ENCODE measurements around the gene NATD1.
A peak's percentile ranks its signal among the peaks of the same experiment; 100 is the strongest.

NATD1 gene

DNA sequence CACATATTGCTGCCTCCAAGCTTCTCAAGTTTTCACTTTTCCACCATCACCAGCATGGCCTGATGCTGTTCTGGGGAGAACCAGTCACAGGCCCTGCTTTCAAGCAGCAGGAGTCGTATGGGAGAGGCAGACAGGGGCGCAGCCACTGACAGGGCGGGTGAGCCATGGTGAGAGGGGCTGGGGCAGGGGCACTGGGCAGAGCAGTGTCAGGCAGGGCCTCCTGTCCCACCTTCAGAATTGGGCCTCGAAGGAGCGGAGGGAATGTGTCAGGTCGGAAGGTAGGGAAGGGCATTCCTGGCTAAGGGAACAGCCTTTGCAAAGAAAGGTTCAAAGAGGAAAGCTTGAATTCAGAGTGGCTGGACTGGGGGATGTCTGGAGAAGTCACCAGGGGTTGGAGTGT, 26.4 kb upstream of the NATD1 start:
- TF ChIP-seq, protein P1, sequence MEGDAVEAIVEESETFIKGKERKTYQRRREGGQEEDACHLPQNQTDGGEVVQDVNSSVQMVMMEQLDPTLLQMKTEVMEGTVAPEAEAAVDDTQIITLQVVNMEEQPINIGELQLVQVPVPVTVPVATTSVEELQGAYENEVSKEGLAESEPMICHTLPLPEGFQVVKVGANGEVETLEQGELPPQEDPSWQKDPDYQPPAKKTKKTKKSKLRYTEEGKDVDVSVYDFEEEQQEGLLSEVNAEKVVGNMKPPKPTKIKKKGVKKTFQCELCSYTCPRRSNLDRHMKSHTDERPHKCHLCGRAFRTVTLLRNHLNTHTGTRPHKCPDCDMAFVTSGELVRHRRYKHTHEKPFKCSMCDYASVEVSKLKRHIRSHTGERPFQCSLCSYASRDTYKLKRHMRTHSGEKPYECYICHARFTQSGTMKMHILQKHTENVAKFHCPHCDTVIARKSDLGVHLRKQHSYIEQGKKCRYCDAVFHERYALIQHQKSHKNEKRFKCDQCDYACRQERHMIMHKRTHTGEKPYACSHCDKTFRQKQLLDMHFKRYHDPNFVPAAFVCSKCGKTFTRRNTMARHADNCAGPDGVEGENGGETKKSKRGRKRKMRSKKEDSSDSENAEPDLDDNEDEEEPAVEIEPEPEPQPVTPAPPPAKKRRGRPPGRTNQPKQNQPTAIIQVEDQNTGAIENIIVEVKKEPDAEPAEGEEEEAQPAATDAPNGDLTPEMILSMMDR (IDR thresholded peaks at IDR 0.05; ENCODE audit: insufficient read depth, low read depth, low read length, missing control alignments) = no peak
- DNase-seq (ENCODE audit: low read depth) = no peak
- H3K4me3 ChIP-seq (ENCODE audit: low read length) = no peak overlapping the region

DNA sequence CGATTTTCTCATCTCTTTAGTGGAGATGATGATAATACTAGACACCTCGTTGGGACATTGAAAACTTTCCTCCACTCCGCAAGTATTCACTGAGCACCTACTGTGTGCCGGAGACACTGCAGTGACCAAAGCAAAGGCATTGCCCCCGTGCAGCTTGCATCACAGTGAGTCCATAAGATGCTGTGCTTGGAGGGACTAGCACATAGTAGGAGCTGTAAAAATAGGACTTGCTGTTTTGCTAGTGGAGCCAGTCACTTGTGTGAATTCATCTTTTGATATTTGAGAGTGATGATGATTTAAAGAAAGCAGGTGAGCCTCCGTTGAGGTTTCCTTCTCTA, 26.0 kb upstream of the NATD1 start:
- no peak for DNase-seq (ENCODE audit: low read depth)
- TF ChIP-seq, protein P1 (IDR thresholded peaks at IDR 0.05; ENCODE audit: insufficient read depth, low read depth, low read length, missing control alignments) = no peak
- no peak overlapping the region for H3K4me3 ChIP-seq (ENCODE audit: low read length)

DNA sequence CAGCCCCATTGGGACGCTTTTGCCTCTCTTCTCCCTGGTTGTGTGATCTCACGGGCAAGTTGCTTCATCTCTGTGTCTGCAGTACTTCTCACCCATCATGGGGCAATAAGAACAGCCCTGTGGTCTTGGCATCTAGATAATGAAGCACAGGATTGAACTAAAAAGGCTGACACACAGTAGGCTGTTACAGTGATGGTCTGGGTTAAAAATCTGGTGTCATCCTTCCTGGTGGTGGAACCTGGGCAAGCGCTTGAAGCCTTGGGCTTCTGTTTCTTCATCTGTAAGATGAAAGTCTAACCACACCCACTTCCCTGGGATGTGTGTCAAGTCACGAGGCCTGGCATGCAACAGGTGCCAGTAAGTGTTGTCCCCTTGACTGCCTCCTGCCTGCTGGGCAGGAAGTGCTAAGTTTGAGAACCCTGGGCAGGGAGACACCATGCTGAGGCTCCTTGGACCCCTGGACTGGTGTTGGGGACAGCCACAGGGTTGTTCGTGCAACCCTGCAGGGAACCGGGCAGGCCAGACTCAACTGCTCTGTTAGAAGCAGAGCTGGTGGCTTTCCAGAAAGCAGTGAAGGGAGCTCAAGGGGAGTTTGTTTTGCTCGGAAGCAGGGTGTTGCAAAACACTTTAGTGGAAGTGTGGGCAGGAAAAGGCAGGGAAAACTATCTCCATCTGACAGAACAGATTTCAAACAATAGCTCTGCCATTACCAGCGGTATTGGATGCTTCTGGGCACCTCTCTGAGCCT, 25.4 kb upstream of the NATD1 start:
- peak; percentile 42 for DNase-seq (ENCODE audit: low read depth)
- H3K4me3 ChIP-seq (ENCODE audit: low read length) = no peak overlapping the region
- TF ChIP-seq, protein P1 (IDR thresholded peaks at IDR 0.05; ENCODE audit: insufficient read depth, low read depth, low read length, missing control alignments) = peak; percentile 16

DNA sequence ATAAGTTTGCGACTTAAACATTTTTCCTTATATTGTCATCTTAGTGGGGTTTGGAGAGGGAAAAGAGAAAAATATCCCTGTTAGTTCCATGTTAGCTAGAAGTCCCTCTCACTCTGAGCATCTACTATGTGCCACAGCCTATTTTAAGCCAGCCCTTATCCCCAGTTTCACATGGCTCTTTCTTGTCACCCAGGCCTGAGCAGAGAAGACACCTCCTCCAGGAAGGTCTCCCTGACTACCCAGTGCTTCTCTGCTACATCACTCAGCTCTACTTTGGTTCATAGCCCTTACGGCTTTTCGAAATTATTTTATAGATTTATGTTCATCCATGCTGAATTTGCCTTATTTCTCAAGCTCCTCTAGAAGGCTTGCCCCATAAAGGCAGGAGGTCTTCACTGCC, 24.1 kb upstream of the NATD1 start:
- no peak overlapping the region for H3K4me3 ChIP-seq (ENCODE audit: low read length)
- DNase-seq (ENCODE audit: low read depth) = no peak
- TF ChIP-seq, protein P1 (IDR thresholded peaks at IDR 0.05; ENCODE audit: insufficient read depth, low read depth, low read length, missing control alignments) = no peak

DNA sequence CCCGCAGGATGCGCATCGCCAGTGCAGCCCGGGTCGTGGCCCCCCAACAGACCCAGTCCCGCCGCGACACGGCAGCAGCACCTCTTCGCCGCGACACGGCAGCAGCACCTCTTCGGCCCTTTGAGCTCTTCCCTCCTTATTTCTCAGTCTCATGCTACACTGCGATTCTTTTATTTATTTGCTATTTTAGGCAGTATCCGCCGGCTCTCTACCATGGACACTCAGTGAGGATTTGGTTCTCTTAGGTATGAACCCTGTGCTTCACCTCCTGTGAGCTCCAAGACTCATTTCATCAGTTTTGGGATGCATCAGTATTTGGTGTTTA, 23.0 kb upstream of the NATD1 start:
- H3K4me3 ChIP-seq (ENCODE audit: low read length) = peak overlapping the region; percentile 53
- no peak for DNase-seq (ENCODE audit: low read depth)
- TF ChIP-seq, protein P1 (IDR thresholded peaks at IDR 0.05; ENCODE audit: insufficient read depth, low read depth, low read length, missing control alignments) = no peak

DNA sequence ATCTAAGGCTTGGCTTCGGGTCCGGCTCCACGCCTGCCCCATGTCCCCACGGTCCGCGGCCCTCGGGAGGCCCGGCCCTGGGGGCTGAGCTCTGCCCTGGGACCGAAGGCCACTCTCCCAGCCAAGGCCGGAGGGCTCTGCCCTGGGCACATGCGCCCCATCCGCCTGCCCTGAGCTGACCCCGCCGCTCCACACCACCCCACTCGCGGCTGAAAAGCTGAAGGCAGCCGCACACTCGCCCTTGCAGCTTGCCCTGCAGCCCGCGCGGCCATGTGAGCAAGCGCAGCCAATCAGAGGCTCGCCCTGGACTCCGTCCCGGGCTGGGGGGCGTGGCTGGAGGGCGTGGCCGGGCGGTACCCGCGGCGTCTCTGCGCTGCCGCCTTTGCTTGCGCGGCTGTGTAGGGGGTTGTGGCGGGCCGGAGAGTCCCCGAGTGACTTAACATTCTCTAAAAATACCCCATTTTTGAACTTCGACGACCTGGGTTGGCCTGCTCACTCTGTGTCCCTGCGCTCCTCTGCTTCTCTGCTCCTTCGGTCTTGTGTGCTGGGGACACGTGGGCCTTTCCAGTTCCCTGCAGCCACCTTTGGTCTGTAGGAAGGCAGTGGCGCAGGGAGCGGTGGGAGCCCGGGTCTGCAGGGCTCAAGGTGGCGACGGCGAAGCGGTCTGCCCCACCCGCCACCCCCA, 22.5 kb upstream of the NATD1 start:
- H3K4me3 ChIP-seq (ENCODE audit: low read length) = peak overlapping the region; percentile 53
- TF ChIP-seq, protein P1 (IDR thresholded peaks at IDR 0.05; ENCODE audit: insufficient read depth, low read depth, low read length, missing control alignments) = no peak
- DNase-seq (ENCODE audit: low read depth) = peak; percentile 82

All from epithelial cell of esophagus (primary cell).